GM18499 (cell line): ENCODE data around the gene MYH15.
A peak's percentile ranks its signal among the peaks of the same experiment; 100 is the strongest.

Experiments used
- ATAC-seq: cut with Tn5 transposase; IDR thresholded peaks from one replicate; pipeline ENCODE4 v1.9.1; 2021; ENCODE audit warnings: moderate number of reproducible peaks; ENCODE audit not compliant: insufficient read depth, unreplicated experiment

Gene MYH15

GRCh38 chr3:108510496-108510895 is at the start of gene MYH15:
Gene MYH15, minus strand, starts transcription at chr3:108510596. Its CDS starts 66 bp downstream, at chr3:108510530.
- no peak for ATAC-seq

GRCh38 chr3:108555966-108556581 is 45.7 kb upstream of the MYH15 start:
- ATAC-seq: no peak

- no peak for ATAC-seq
These were observed 44.6 kb upstream of the MYH15 start for GRCh38 chr3:108554913-108555571.

- ATAC-seq: no peak
These were observed 43.8 kb upstream of the MYH15 start for GRCh38 chr3:108554229-108554628.

GRCh38 chr3:108552267-108553159 is 42.1 kb upstream of the MYH15 start:
- no peak for ATAC-seq

GRCh38 chr3:108548886-108549285 is 38.5 kb upstream of the MYH15 start:
- ATAC-seq: no peak

- ATAC-seq: no peak
These were observed 37.9 kb upstream of the MYH15 start for GRCh38 chr3:108548304-108548703.

GRCh38 chr3:108546692-108547091 is 36.3 kb upstream of the MYH15 start:
- no peak for ATAC-seq

- ATAC-seq: no peak
These were observed 35.9 kb upstream of the MYH15 start for GRCh38 chr3:108546247-108546646.

- no peak for ATAC-seq
These were observed 27.7 kb upstream of the MYH15 start for GRCh38 chr3:108538083-108538482.

GRCh38 chr3:108528459-108529252 is 18.3 kb upstream of the MYH15 start:
- peak; percentile 91 for ATAC-seq

GRCh38 chr3:108527817-108528216 is 17.4 kb upstream of the MYH15 start:
- ATAC-seq: no peak

GRCh38 chr3:108527109-108527508 is 16.7 kb upstream of the MYH15 start:
- ATAC-seq: no peak

GRCh38 chr3:108525971-108526370 is 15.6 kb upstream of the MYH15 start:
- no peak for ATAC-seq

- no peak for ATAC-seq
These were observed 14.9 kb upstream of the MYH15 start for GRCh38 chr3:108525256-108525655.

- ATAC-seq: no peak
These were observed 14.1 kb upstream of the MYH15 start for GRCh38 chr3:108524537-108524936.

GRCh38 chr3:108518895-108519294 is 8.5 kb upstream of the MYH15 start:
- no peak for ATAC-seq

GRCh38 chr3:108516881-108517280 is 6.5 kb upstream of the MYH15 start:
- no peak for ATAC-seq

GRCh38 chr3:108513961-108514360 is 3.6 kb upstream of the MYH15 start:
- no peak for ATAC-seq

GRCh38 chr3:108512671-108513070 is 2.3 kb upstream of the MYH15 start:
- ATAC-seq: no peak
